KOPT-K1 (cell line): ENCODE data around the gene CCDC149.
"Not testable (repeated sequence)": the region's sequence is repeated elsewhere in the genome, so short reads cannot be mapped to it uniquely, and the experiment has no call there.

ENCODE experiments used
- H3K27ac ChIP-seq: fragments of 200-600 bp; sonication (generic); 2 replicates; pipeline ENCODE4 v1.5.1; 2016; ENCODE audit warnings: antibody characterized with exemption, mild to moderate bottlenecking, low read depth, low read length; ENCODE audit not compliant: poor library complexity, severe bottlenecking
- H3K36me3 ChIP-seq: fragments of 200-600 bp; sonication (generic); 2 replicates; pipeline ENCODE4 v1.5.1; 2017; ENCODE audit warnings: antibody characterized with exemption, mild to moderate bottlenecking, low read length, moderate library complexity; ENCODE audit not compliant: insufficient read depth
- H3K9me3 ChIP-seq: fragments of 200-600 bp; sonication (generic); 2 replicates; pipeline ENCODE4 v1.5.1; 2017; ENCODE audit warnings: antibody characterized with exemption, low read length, mild to moderate bottlenecking; ENCODE audit not compliant: insufficient read depth, poor library complexity, severe bottlenecking

CCDC149 gene

GRCh38 chr4:24924309-24924781 lies 11.5 kb upstream of the CCDC149 start:
- no peaks in the 10 kb centered on the region for H3K36me3 ChIP-seq
- peaks cover 8% of the 10 kb centered on the region for H3K9me3 ChIP-seq

GRCh38 chr4:24923550-24923949 lies 10.7 kb upstream of the CCDC149 start:
- Histone ChIP-seq H3K27ac (no peak overlapping the region), H3K9me3 (peaks cover 8% of the 10 kb centered on the region), H3K36me3 (no peaks in the 10 kb centered on the region)

More at GRCh38 chr4:24924309-24924781, 11.5 kb upstream of the CCDC149 start:
- H3K27ac ChIP-seq = no peak overlapping the region

DNA sequence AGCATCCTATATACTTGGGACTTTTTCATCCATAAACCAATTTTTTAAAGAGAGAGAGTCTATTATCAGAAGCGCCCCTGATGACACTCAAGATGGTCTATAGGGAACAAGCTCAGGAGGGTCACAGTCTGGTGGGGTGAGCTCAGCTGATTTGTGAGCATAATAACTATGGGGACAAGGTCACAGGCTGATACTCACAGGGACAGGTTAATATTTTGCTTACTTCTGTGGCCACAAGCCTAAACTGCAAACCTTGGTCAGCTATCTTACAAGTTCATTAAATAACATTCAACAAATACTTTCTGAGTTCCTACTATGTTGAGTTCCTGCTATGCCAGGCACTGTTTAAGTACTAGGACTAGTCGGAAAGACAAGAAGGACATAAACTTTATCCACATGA lies 10.2 kb upstream of the CCDC149 start:
- Histone ChIP-seq H3K36me3 (no peaks in the 10 kb centered on the region), H3K27ac (no peak overlapping the region), H3K9me3 (peaks cover 8% of the 10 kb centered on the region)

DNA sequence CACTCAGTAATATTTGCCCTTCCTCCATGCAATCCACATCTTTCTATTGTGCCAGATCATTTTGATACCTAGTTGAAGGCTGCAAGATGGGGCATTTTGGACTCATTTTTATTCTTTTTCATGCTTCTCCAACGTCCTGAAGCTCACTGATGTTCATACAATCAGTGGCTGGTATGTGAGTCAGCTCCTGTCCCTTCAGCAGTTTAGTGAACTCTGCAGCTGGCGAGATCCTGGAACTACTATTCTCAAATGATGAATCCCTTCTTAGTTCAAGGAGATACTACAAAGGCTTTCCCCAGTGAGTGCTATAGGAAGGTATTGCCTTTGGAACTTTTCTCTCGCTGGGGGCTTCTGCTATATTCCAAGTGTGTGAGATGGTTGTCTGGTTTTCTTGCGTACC lies 9.6 kb upstream of the CCDC149 start:
- no peaks in the 10 kb centered on the region for H3K36me3 ChIP-seq
- H3K27ac ChIP-seq = no peak overlapping the region
- H3K9me3 ChIP-seq = peaks cover 8% of the 10 kb centered on the region

DNA sequence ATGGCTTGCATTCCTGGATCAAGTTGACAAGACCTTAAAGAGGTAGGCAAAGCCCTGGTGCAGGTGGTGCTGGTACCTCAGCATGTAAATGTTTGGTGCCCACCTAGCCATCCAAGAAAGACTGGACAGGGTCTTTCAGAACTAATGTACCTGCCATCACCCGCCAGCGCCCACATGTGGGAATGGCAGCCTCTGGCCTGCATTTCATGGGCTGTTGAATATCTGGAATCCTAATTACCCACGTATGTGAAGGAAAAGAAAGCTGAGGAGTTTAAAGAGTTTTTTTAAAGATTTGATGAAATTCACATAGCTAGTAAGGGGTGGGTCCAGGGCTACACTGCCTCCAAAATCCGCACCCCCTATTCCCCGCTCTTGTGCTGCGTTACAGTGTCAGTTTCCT lies 8.6 kb upstream of the CCDC149 start:
- no peak overlapping the region for H3K27ac ChIP-seq
- peaks cover 12% of the 10 kb centered on the region for H3K9me3 ChIP-seq

GRCh38 chr4:24920008-24920407 lies 7.2 kb upstream of the CCDC149 start:
- no peak overlapping the region for H3K27ac ChIP-seq
- no peaks in the 10 kb centered on the region for H3K36me3 ChIP-seq
- H3K9me3 ChIP-seq = peaks cover 12% of the 10 kb centered on the region

More for the DNA sequence above, 8.6 kb upstream of the CCDC149 start:
- no peaks in the 10 kb centered on the region for H3K36me3 ChIP-seq

DNA sequence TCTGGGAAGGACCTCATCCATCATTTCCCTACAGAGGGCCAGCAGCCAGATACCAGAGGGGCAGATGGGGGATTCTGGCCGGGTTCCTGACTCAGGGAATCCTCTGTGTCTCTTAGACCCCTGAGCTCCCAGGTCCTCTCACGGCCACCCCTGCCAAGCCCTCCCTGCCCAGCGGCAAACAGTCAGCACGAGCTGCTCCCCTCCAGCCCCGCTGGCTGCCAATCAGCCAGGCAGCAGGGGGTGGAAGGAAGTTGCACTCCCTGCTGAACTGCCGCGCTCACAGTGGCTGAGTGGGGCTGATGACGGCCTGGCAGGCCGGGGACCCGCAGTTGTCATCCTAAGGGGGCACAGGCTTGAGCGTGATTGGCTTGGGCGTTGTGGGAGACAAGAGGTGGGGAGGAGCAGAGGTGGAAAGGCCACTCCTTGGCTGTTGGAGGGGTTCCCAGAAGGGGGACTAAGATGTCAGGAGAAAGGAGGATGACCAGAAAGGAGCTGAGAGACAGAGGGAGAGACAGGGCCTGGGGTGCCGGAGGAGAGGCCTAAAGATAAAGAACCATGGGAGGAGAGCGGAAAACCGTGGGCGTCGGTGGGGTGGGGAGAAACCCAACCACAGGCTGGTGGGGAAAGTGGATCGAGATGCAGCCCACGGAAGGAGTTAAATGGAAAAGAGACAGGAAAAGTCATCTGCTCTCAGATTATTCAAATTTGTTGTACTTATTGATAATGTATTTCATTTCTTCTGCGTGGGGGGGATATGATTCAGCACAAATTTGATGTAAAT lies 4.4 kb upstream of the CCDC149 start:
- no peak overlapping the region for H3K27ac ChIP-seq
- no peaks in the 10 kb centered on the region for H3K36me3 ChIP-seq
- peaks cover 12% of the 10 kb centered on the region for H3K9me3 ChIP-seq

- Histone ChIP-seq H3K36me3 (no peaks in the 10 kb centered on the region), H3K9me3 (peaks cover 12% of the 10 kb centered on the region), H3K27ac (no peak overlapping the region)
Measured at GRCh38 chr4:24915121-24915922, 2.5 kb upstream of the CCDC149 start.

GRCh38 chr4:24914460-24914859 lies 1.6 kb upstream of the CCDC149 start:
- H3K27ac ChIP-seq = no peak overlapping the region
- no peaks in the 10 kb centered on the region for H3K36me3 ChIP-seq
- peaks cover 16% of the 10 kb centered on the region for H3K9me3 ChIP-seq

DNA sequence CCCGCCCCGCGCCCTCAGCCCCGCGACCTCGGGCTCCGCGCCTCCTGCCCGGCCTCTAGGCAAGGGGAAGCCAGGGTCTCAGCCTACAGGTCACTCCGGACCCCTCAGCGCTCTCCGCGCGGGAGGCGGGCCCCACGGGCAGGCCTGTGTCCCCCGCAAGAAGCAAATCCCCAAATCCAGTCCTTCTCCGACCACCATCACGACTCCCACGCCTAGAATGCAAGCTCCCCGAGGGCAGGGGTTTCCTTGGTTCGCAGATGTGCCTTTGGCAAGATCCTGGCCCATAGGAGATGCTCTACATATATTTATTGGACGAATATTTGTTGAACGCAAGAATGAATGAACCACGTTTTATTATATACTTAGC lies 260 bp upstream of the CCDC149 start:
- Histone ChIP-seq H3K36me3 (no peaks in the 10 kb centered on the region), H3K27ac (no peak overlapping the region), H3K9me3 (peaks cover 21% of the 10 kb centered on the region)

GRCh38 chr4:24910499-24910898 lies 2.3 kb downstream of the CCDC149 start:
- Histone ChIP-seq H3K9me3 (peaks cover 17% of the 10 kb centered on the region), H3K27ac (no peak overlapping the region), H3K36me3 (no peaks in the 10 kb centered on the region)

DNA sequence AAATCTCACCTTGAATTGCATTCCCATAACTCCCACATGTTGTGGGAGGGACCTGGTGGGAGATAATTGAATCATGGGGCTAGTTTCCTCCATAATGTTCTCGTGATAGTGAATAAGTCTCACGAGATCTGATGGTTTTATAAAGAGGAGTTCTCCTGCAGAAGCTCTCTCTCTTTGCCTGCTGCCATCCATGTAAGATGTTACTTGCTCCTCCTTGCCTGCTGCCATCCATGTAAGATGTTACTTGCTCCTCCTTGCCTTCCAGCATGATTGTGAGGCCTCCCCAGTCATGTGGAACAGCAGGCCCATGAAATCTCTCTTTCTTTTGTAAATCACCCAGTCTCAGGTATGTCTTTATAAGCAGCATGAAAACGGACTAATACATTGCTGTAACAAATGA lies 3.2 kb downstream of the CCDC149 start:
- H3K36me3 ChIP-seq, H3K27ac ChIP-seq: not testable (repeated sequence)
- peaks cover 17% of the 10 kb centered on the region for H3K9me3 ChIP-seq

DNA sequence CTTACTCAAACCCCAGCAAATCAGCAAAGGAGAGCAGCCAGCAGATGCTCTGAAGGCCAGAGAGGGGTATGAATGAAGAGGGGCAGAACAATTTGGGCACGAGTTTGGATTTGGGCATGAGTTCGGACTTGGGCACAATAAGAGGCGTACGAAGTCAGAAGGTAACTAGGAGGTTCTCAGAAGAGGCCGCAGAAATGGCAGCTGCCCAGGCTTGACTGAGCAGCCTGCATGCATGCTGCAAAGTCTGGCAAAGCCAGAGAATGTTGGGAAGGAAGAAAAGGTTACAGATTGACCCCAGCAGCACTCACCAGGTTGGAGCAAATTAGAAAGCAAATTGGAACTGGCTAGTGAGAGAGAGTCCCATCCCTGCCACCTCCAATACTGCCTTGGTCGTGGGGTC lies 15.2 kb downstream of the CCDC149 start:
- Histone ChIP-seq H3K27ac (no peak overlapping the region), H3K9me3 (no peaks in the 10 kb centered on the region), H3K36me3 (no peaks in the 10 kb centered on the region)

DNA sequence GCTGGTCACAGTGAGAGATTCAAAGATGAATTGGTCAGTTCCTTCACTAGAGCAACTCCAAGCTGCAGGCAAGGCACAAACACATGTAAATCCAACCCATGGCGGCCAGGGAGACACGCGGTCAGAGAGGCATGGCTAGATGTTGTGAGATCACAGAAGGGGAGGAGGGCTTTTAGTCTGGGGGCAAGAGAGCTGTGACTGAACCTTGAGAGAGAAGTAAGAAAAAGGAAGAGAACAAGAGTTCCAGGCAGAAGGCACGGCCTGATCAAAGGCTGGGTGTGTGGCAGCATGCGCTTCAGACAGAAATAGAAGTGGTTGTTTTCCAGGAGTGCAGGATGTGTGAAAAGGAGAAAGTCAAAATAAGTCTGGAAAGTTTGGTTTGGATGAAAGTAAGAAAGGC lies 15.9 kb downstream of the CCDC149 start:
- no peak overlapping the region for H3K27ac ChIP-seq
- no peaks in the 10 kb centered on the region for H3K9me3 ChIP-seq
- H3K36me3 ChIP-seq = no peaks in the 10 kb centered on the region

DNA sequence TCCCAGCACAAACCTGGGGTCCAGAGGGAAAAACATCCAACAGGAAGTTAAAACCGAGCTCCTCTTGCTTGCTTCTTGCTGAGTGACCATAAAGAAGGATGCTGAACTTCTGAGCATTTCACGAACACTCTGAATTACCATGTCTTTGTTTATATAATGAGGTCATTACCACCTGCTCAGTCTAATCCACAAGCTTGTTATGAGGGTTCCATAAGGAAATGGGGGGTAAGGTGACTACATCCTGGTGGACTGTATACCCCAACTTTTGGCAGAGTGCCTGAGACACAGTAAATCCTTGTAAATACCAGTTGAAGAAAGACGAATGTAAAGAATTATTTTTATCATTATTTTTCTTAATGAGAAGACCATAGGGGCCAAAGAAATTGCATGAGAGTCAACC lies 16.8 kb downstream of the CCDC149 start:
- no peaks in the 10 kb centered on the region for H3K36me3 ChIP-seq
- H3K9me3 ChIP-seq = no peaks in the 10 kb centered on the region
- no peak overlapping the region for H3K27ac ChIP-seq
